ENCODE data around the gene TAF1A.

The TAF1A gene

DNA sequence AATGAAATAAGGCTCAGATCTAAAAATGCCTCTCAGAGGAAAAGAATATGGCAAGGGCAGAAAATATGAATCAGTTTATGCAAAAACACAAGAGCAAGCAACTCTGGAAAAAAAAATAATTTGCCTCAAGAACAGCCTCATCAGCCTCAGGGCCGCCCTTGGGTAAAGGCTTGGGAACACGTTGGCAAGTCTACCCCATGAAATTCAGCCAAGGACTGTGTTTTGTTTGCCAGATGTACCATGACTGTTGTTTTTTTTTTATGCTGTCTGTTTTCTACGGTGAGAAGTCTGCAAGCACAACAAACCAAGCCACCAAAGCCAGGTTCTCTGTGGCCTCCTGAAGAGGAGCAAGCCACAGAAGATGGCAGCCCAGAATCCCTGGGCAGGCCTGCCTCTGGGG is 59.8 kb downstream of the TAF1A start:
- DNase-seq, result no peak

DNA sequence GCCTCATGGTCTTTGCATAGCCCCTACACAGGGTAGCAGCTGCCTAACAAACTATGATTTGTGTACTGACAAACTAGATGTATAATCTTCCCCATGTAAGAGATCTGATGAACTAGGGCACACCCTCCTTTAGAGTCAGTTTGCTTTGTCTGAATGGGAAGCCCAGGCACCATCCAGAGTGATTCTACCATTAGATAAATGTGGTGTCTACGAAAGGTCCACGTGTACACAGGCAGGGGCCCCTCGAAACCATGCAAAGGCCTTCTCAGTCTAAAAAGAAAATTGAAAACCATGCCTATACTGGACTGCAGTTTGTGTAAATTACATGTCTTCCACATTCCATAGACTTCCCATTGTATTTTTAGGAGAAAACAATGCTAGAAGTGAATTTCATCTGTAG is 60.6 kb downstream of the TAF1A start:
- DNase-seq, result no peak

DNA sequence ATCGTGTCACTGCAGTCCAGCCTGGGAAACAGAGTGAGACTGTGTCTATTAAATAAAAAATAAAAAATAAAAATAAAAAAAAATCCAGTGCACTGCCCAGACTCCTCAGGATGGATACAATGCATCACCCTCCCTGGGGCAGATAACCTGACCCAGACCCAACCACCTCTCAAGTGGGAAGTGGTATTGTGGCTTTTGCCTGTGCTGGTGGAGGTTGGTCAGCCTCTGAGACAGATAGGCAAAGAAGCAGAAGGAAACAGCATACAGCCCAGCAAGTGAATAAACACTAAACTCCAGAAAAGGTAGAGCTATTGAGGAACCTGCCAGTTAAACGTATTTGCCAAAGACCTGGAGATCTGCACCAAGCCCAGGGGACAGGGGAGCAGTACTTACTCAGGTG is 63.8 kb downstream of the TAF1A start:
- DNase-seq, result no peak

DNA sequence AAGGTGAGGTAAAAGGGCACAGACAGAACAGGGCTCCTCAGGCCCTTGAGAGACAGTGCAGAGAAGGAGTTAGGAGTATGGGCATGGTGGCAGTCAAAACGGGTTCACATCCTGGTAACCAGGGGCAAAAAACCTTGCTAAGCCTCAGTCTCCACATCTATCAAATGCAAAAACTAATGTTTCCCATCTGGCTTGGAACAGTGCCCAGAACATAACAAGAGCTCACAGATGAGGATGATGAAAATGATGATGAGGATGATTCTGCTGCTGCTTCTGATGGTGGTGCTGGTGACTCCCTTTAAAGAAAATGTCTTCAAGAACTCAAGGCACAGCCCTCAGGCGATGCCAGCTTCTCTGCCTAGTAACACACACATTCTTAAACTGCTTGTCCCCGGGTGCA is 65.9 kb downstream of the TAF1A start:
- no peak for DNase-seq

DNA sequence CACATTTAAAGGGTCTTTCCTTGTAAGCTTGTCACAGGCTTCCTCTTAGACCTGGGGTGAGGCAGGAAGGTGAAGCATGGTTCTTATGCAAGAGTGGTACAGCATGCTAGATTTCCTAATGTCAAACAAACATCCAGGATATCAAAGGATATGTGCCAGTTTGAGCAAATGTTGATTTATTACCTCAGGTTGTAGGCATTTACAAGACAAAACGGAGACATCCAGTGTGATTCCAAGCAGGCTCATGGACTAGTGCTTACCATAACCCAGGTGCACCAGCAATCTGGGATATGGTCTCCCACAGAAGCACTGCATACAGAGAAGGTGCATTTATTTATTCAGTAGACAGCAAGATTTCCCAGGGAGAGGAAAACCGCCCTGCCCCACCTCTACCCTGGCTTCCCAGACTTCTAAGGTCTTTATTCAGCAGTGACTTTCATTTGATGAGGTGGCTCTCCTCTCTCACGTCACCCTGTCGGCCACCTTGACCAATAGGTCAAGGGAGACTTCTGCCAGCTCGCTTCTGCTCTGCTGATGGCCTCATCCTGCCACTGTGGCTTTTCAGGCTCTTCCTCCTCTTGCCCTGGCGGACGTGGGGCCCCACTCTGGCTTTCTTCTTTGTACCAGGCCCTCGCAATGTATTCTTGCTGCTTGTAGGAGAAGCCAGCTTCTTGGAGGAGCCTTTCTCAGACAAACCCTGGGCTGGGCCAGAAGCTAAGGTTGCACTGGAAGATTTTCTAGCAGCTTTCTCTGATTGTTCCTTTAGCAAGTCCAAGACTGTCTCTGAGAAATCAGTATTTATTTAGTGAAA is 67.4 kb downstream of the TAF1A start:
- DNase-seq, result no peak

DNA sequence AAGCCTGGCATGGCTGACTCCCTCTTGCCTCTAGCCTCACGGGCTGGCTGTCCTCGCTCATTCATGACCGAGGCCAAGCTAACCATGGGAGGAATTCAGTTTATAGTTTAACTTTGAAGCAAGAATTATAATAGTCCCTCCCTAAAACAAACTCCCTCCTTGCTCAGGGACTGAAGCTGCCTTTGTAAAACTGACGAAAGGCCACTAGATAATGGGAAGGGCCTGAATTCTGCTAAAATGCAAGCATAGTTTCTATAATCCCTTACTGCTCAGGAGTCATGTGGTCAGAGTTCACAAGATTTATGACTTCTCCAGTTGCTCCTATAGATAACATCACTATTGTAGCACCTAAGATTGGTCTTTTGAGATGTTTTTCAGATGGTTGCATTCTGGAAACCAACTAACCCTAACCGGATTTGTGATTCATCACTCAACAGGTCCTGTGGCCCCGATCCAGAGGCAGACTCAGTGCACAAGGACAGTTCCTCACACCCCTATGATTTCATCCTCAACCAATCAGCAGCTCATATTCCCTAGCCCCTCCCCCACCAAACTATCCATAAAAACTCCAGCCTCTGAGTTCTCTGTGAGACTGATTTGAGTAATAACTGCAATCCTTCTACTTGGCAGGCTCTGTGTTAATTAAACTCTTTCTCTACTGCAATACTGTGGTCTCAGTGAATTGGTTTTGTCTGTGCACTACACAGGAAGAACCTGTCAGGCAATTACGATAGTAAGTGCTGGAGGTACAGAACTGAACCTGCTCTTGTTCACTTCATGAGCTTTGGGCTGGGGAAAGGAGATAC is 68.2 kb downstream of the TAF1A start:
- no peak for DNase-seq
